ENCODE data around the gene ACR. TPM values are rescaled to one million over a fixed set of nuclear protein-coding genes. Genes with fewer than 3 reads are reported as not detected.

The ACR gene
- total and polyA plus RNA-seq, 3 donors from 2014 or later: 49.5 to 181 (median 88.7) TPM

GRCh38 chr22:50710221-50710620 lies 27.8 kb upstream of the ACR start:
- intact Hi-C loops (cut with DNase I; ENCODE audit: low total_unique reads): no loop called here
- DNase-seq: no peak
- H3K36me3 ChIP-seq (ENCODE audit: low read depth, missing control alignments): no peaks in the 10 kb centered on the region

GRCh38 chr22:50710886-50711285 lies 27.1 kb upstream of the ACR start:
- H3K4me1 ChIP-seq: peaks cover 10% of the 10 kb centered on the region
- intact Hi-C loops (cut with DNase I; ENCODE audit: low total_unique reads): no loop called here

More at GRCh38 chr22:50710221-50710620, 27.8 kb upstream of the ACR start:
- peaks cover 10% of the 10 kb centered on the region for H3K4me1 ChIP-seq
- H3K27ac ChIP-seq: no peak overlapping the region
- H3K9me3 ChIP-seq: no peaks in the 10 kb centered on the region
- TF ChIP-seq CTCF (IDR thresholded peaks at IDR 0.05) (no peak), POLR2A (IDR thresholded peaks at IDR 0.05) (no peak)
- H3K4me3 ChIP-seq: no peak overlapping the region
- 74 to 83% methylated on average over 6 of the region's 6 CpGs for WGBS, 2 donors
- no peaks in the 10 kb centered on the region for H3K27me3 ChIP-seq

GRCh38 chr22:50711446-50712340 lies 26.3 kb upstream of the ACR start:
- intact Hi-C loops (cut with DNase I; ENCODE audit: low total_unique reads): no loop called here
- no peaks in the 10 kb centered on the region for H3K27me3 ChIP-seq
- no peak for TF ChIP-seq POLR2A (IDR thresholded peaks at IDR 0.05)
- TF ChIP-seq CTCF (IDR thresholded peaks at IDR 0.05): no peak
- no peaks in the 10 kb centered on the region for H3K9me3 ChIP-seq
- peaks cover 10% of the 10 kb centered on the region for H3K4me1 ChIP-seq
- H3K36me3 ChIP-seq (ENCODE audit: low read depth, missing control alignments): no peaks in the 10 kb centered on the region
- H3K4me3 ChIP-seq: no peak overlapping the region
- DNase-seq: no peak
- H3K27ac ChIP-seq: no peak overlapping the region
- 83 to 90% methylated on average over 9 to 15 of the region's 16 CpGs for WGBS, 2 donors

More at GRCh38 chr22:50710886-50711285, 27.1 kb upstream of the ACR start:
- Histone ChIP-seq H3K4me3 (no peak overlapping the region), H3K27ac (no peak overlapping the region), H3K9me3 (no peaks in the 10 kb centered on the region), H3K36me3 (ENCODE audit: low read depth, missing control alignments) (no peaks in the 10 kb centered on the region), H3K27me3 (no peaks in the 10 kb centered on the region)
- 90 to 95% methylated on average over 38 of the region's 38 CpGs for WGBS, 2 donors
- no peak for DNase-seq
- TF ChIP-seq CTCF (IDR thresholded peaks at IDR 0.05): no peak
- TF ChIP-seq POLR2A (IDR thresholded peaks at IDR 0.05): no peak

- Histone ChIP-seq H3K9me3 (no peaks in the 10 kb centered on the region), H3K27me3 (no peaks in the 10 kb centered on the region), H3K4me1 (peaks cover 10% of the 10 kb centered on the region), H3K27ac (no peak overlapping the region), H3K4me3 (no peak overlapping the region), H3K36me3 (ENCODE audit: low read depth, missing control alignments) (no peaks in the 10 kb centered on the region)
- TF ChIP-seq POLR2A (IDR thresholded peaks at IDR 0.05) (no peak), CTCF (IDR thresholded peaks at IDR 0.05) (no peak)
- intact Hi-C loops (cut with DNase I; ENCODE audit: low total_unique reads): no loop called here
- 83 to 94% methylated on average over 7 to 9 of the region's 9 CpGs for WGBS, 2 donors
- no peak for DNase-seq
Measured at GRCh38 chr22:50712341-50713007, 25.5 kb upstream of the ACR start.

Data from testis (tissue), 3 donors.